Caco-2 (cell line): ENCODE results near the gene SERINC5. TPM values are rescaled to one million over a fixed set of nuclear protein-coding genes. Genes with fewer than 3 reads are reported as not detected.
A peak's percentile ranks its signal among the peaks of the same experiment; 100 is the strongest.

ENCODE experiments used
- BruUV-seq: library from RNA; stranded (reverse); fragments of 400-500 nt; replicated peaks from 2 replicates; lab custom pipeline; 2021; lab: Mats Ljungman, UMichigan
- CTCF ChIA-PET: fragments of 300-600 bp; sonication (Branson Sonifier 250); formaldehyde crosslinking; loops from one replicate; lab custom pipeline; 2022; ENCODE audit warnings: antibody characterized with exemption; lab: Charles Lee
- POLR2A ChIA-PET: fragments of 300-600 bp; sonication (Branson Sonifier 250); formaldehyde crosslinking; loops from one replicate; lab custom pipeline; 2022; ENCODE audit warnings: antibody characterized with exemption; lab: Charles Lee
- DNase-seq, 2 experiments: peaks; one replicate each; pipeline versions ENCODE4 v3.0.0 to v3.0.0-alpha.2; 2020 to 2022
- H3K27me3 ChIP-seq: replicated peaks from 2 replicates; pipeline ENCODE4 v1.6.0; 2011; ENCODE audit warnings: low read length; ENCODE audit not compliant: control insufficient read depth, insufficient read depth
- H3K36me3 ChIP-seq: 2 replicates; pipeline ENCODE4 v1.5.1; 2011; ENCODE audit warnings: low read length; ENCODE audit not compliant: control insufficient read depth, insufficient read depth
- H3K4me1 ChIP-seq: fragments of 250-450 bp; sonication (Bioruptor Pico); 2 replicates; pipeline ENCODE4 v1.5.1; 2020; ENCODE audit warnings: mild to moderate bottlenecking
- H3K4me3 ChIP-seq: 2 replicates; pipeline ENCODE4 v1.5.1; 2011; ENCODE audit warnings: low read depth, mild to moderate bottlenecking, control low read depth, low read length
- H3K9me3 ChIP-seq: fragments of 250-450 bp; sonication (Bioruptor Pico); 2 replicates; pipeline ENCODE4 v1.5.1; 2020; ENCODE audit warnings: mild to moderate bottlenecking, moderate library complexity
- H3K27ac Mint-ChIP-seq: one replicate; pipeline ENCODE4 v1.8.0; 2022; ENCODE audit warnings: mixed read lengths; ENCODE audit not compliant: unreplicated experiment
- H3K27me3 Mint-ChIP-seq: one replicate; pipeline ENCODE4 v1.8.0; 2022; ENCODE audit warnings: mixed read lengths; ENCODE audit not compliant: insufficient read depth, unreplicated experiment
- H3K36me3 Mint-ChIP-seq: one replicate; pipeline ENCODE4 v1.8.0; 2022; ENCODE audit warnings: mild to moderate bottlenecking, mixed read lengths; ENCODE audit not compliant: insufficient read depth, unreplicated experiment
- H3K4me1 Mint-ChIP-seq: one replicate; pipeline ENCODE4 v1.8.0; 2022; ENCODE audit warnings: low read depth, mixed read lengths; ENCODE audit not compliant: unreplicated experiment
- H3K4me3 Mint-ChIP-seq: one replicate; pipeline ENCODE4 v1.8.0; 2022; ENCODE audit warnings: mild to moderate bottlenecking, moderate library complexity, mixed read lengths; ENCODE audit not compliant: unreplicated experiment
- H3K9me3 Mint-ChIP-seq: one replicate; pipeline ENCODE4 v1.8.0; 2022; ENCODE audit warnings: mixed read lengths; ENCODE audit not compliant: unreplicated experiment
- intact Hi-C: fragments of 100-400 bp; cut with micrococcal nuclease; formaldehyde crosslinking; loops from one replicate; pipeline ENCODE4 v1.10.0; 2022; ENCODE audit not compliant: unreplicated experiment
- total RNA-seq: library from RNA; stranded (reverse); gene quantifications from 2 replicates; pipeline ENCODE4 v1.2.3, GENCODE V29; 2022
- TF ChIP-seq, protein P1 (sequence below), 2 experiments: fragments of 200-600 bp in 1 of 2; IDR thresholded peaks; 1 replicate in 1 of 2; 2 replicates in 1 of 2; pipeline versions ENCODE4 v1.5.1 to v1.8.0; 2011 to 2022; ENCODE audit warnings: antibody characterized with exemption in 1 of 2, control low read depth in 1 of 2, inconsistent platforms in 1 of 2, low read depth in 1 of 2, low read length in 1 of 2, mild to moderate bottlenecking in 1 of 2, moderate library complexity in 1 of 2; ENCODE audit not compliant: insufficient read depth in 1 of 2, severe bottlenecking in 1 of 2, unreplicated experiment in 1 of 2

Gene SERINC5
- total RNA-seq, 1 experiment from 2014 or later, result 225 TPM

DNA sequence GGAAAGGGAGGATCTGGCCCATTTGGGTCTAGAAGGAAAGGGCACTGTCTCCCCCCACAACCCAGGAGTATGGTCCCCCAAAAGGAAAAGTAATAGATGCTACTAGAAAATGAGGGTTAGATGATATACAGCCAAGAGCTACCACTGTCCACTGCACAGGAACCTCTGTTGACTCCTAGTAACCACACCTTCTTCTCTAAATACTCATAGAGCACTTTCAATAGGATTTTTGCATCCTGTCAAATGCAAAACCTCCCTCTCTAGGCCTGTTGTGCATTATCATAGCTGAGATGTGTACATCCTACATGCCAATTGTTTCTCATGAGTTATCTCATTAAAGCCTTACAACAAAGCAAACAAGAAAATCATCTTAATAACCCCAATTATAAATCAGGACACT is 153.9 kb downstream of the SERINC5 start:
- H3K36me3 Mint-ChIP-seq, result peaks cover 16% of the 10 kb centered on the region
- no peak overlapping the region for H3K4me3 Mint-ChIP-seq
- H3K36me3 ChIP-seq, result no peaks in the 10 kb centered on the region
- DNase-seq, result no peak
- TF ChIP-seq, protein P1, sequence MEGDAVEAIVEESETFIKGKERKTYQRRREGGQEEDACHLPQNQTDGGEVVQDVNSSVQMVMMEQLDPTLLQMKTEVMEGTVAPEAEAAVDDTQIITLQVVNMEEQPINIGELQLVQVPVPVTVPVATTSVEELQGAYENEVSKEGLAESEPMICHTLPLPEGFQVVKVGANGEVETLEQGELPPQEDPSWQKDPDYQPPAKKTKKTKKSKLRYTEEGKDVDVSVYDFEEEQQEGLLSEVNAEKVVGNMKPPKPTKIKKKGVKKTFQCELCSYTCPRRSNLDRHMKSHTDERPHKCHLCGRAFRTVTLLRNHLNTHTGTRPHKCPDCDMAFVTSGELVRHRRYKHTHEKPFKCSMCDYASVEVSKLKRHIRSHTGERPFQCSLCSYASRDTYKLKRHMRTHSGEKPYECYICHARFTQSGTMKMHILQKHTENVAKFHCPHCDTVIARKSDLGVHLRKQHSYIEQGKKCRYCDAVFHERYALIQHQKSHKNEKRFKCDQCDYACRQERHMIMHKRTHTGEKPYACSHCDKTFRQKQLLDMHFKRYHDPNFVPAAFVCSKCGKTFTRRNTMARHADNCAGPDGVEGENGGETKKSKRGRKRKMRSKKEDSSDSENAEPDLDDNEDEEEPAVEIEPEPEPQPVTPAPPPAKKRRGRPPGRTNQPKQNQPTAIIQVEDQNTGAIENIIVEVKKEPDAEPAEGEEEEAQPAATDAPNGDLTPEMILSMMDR (IDR thresholded peaks at IDR 0.05; ENCODE audit: insufficient read depth in 1 of 2, low read depth in 1 of 2, low read length in 1 of 2, severe bottlenecking in 1 of 2, unreplicated experiment in 1 of 2), result no peak
- ChIA-PET CTCF (no interaction called here), POLR2A (no interaction called here)
- intact Hi-C loops, result no loop called here
- no peaks in the 10 kb centered on the region for H3K27me3 Mint-ChIP-seq
- BruUV-seq, result no TSS peak
- H3K4me1 Mint-ChIP-seq, result peaks cover 37% of the 10 kb centered on the region
- H3K9me3 ChIP-seq, result no peaks in the 10 kb centered on the region
- peaks cover 11% of the 10 kb centered on the region for H3K9me3 Mint-ChIP-seq
- no peak overlapping the region for H3K4me3 ChIP-seq
- H3K4me1 ChIP-seq, result peaks cover 27% of the 10 kb centered on the region
- H3K27me3 ChIP-seq, result no peaks in the 10 kb centered on the region
- no peak overlapping the region for H3K27ac Mint-ChIP-seq

DNA sequence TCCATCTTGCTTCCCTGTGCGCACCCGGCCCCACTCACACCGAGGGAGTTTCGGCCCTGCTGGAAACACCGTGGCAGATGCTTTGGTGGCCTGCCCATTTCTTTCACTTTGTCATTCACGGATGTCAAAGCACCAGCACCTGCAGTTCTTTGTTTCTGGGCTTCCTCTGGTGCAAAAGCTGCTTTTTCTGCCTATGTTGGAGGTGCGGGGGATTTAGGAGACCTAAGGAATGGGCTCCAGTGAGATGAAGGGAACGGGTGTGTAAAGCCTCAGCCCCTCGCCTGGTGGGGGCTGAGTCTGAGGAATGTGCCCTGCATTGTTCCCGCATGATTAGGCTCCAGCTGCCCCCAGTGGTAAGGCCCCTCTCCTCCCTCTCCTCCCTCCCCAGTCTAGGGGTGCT is 158.4 kb downstream of the SERINC5 start:
- H3K27ac Mint-ChIP-seq, result peak overlapping the region; percentile 94
- H3K4me3 ChIP-seq, result no peak overlapping the region
- intact Hi-C loops, result no loop called here
- DNase-seq, result no peak
- ChIA-PET CTCF (interaction anchor here (1.3 kb wide), 1 partner anchor 12 kb away, joined by 5 read pairs; no protein-coding TSS in a partner anchor), POLR2A (interaction anchor here (0.5 kb wide), 1 partner anchor 107 kb away, joined by 4 read pairs; no protein-coding TSS in a partner anchor)
- peaks cover 18% of the 10 kb centered on the region for H3K36me3 Mint-ChIP-seq
- H3K36me3 ChIP-seq, result no peaks in the 10 kb centered on the region
- H3K9me3 Mint-ChIP-seq, result no peaks in the 10 kb centered on the region
- BruUV-seq, result no TSS peak
- peaks cover 37% of the 10 kb centered on the region for H3K4me1 Mint-ChIP-seq
- no peak overlapping the region for H3K4me3 Mint-ChIP-seq
- no peaks in the 10 kb centered on the region for H3K27me3 ChIP-seq
- H3K9me3 ChIP-seq, result no peaks in the 10 kb centered on the region
- no peaks in the 10 kb centered on the region for H3K27me3 Mint-ChIP-seq
- H3K4me1 ChIP-seq, result peaks cover 58% of the 10 kb centered on the region
- TF ChIP-seq, protein P1 (IDR thresholded peaks at IDR 0.05; ENCODE audit: insufficient read depth in 1 of 2, low read depth in 1 of 2, low read length in 1 of 2, severe bottlenecking in 1 of 2, unreplicated experiment in 1 of 2), result no peak

DNA sequence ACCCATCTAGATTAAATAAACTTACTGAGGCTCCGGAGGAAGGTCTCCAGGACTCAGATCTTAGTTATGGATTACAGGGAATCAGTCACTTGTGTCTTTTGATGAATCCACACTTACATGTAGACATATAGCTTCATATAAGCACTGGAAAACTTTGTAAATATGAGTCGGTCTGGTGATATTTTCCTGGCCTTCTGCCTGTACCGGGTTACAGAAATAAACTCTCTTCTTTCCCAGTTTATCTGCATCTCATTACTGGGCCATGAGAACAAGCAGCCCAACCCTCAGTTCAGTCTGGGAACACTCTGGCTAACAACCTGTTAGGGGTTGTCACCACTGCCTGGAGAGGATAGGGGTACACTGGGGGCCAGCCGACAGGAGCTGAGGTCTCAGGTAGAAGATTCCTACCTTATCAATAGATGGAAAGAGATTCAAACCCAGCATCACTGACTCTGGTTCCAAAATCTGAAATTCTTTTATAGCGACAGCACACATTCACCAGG is 161.6 kb downstream of the SERINC5 start:
- POLR2A ChIA-PET, result interaction anchor here (0.6 to 1.5 kb wide), 5 partner anchors 17 to 313 kb away, joined by 3 to 9 read pairs (median 7); partner anchors contain the start of gene ZFYVE16
- H3K27ac Mint-ChIP-seq, result peak overlapping the region; percentile 94
- peaks cover 43% of the 10 kb centered on the region for H3K4me1 Mint-ChIP-seq
- TF ChIP-seq, protein P1 (IDR thresholded peaks at IDR 0.05; ENCODE audit: insufficient read depth in 1 of 2, low read depth in 1 of 2, low read length in 1 of 2, severe bottlenecking in 1 of 2, unreplicated experiment in 1 of 2), result no peak
- no TSS peak for BruUV-seq
- no peak overlapping the region for H3K4me3 ChIP-seq
- no peak for DNase-seq
- intact Hi-C loops, result loop anchor here (1.0 to 5.0 kb wide), 9 partner anchors 17 to 578 kb away; partner anchors contain the start of genes SERINC5 and ZFYVE16
- no peaks in the 10 kb centered on the region for H3K27me3 ChIP-seq
- no peaks in the 10 kb centered on the region for H3K36me3 ChIP-seq
- CTCF ChIA-PET, result interaction anchor here (0.6 to 2.7 kb wide), 15 partner anchors 9 to 213 kb away, joined by 3 to 22 read pairs (median 5); partner anchors contain the start of gene SERINC5
- no peaks in the 10 kb centered on the region for H3K9me3 ChIP-seq
- H3K4me3 Mint-ChIP-seq, result peak overlapping the region; percentile 44
- H3K4me1 ChIP-seq, result peaks cover 68% of the 10 kb centered on the region
- H3K36me3 Mint-ChIP-seq, result peaks cover 23% of the 10 kb centered on the region
- H3K9me3 Mint-ChIP-seq, result peaks cover 9% of the 10 kb centered on the region
- no peaks in the 10 kb centered on the region for H3K27me3 Mint-ChIP-seq
